SH-SY5Y (cell line): ENCODE results near the gene KRTAP22-1.

ENCODE experiments used
- GATA2 ChIP-seq: IDR thresholded peaks from 2 replicates; pipeline ENCODE4 v1.6.1; 2011; ENCODE audit warnings: mild to moderate bottlenecking, low read depth, low read length
- GATA3 ChIP-seq: IDR thresholded peaks from 2 replicates; pipeline ENCODE4 v1.6.1; 2011; ENCODE audit warnings: low read depth, mild to moderate bottlenecking, low read length, moderate library complexity

Gene KRTAP22-1

GRCh38 chr21:30605968-30606367 is 5.1 kb downstream of the KRTAP22-1 start:
- TF ChIP-seq GATA3 (no peak), GATA2 (no peak)

GRCh38 chr21:30612132-30612531 is 11.2 kb downstream of the KRTAP22-1 start:
- TF ChIP-seq GATA3 (no peak), GATA2 (no peak)

GRCh38 chr21:30613836-30614235 is 12.9 kb downstream of the KRTAP22-1 start, which contains the start of gene KRTAP6-1:
Gene KRTAP6-1, minus strand, starts transcription at chr21:30613930. Its CDS starts 26 bp downstream, at chr21:30613904.
- TF ChIP-seq GATA3 (no peak), GATA2 (no peak)

- TF ChIP-seq GATA2 = no peak
Observed at GRCh38 chr21:30615199-30615598, 14.3 kb downstream of the KRTAP22-1 start.

GRCh38 chr21:30616125-30616524 is 15.2 kb downstream of the KRTAP22-1 start, which contains the start of gene KRTAP20-1:
Gene KRTAP20-1, plus strand, starts transcription at chr21:30616425. Its CDS starts 30 bp downstream, at chr21:30616455.
- TF ChIP-seq GATA2 (no peak), GATA3 (no peak)

- TF ChIP-seq GATA2 (no peak), GATA3 (no peak)
Observed at GRCh38 chr21:30620080-30620479, 19.2 kb downstream of the KRTAP22-1 start.

GRCh38 chr21:30620522-30620921 is 19.6 kb downstream of the KRTAP22-1 start, which contains the start of gene KRTAP20-4:
Gene KRTAP20-4, plus strand, starts transcription at chr21:30620627.
- TF ChIP-seq GATA2 (no peak), GATA3 (no peak)

GRCh38 chr21:30623362-30623761 is 22.5 kb downstream of the KRTAP22-1 start:
- no peak for TF ChIP-seq GATA2
- no peak for TF ChIP-seq GATA3

GRCh38 chr21:30625449-30626165 is 24.7 kb downstream of the KRTAP22-1 start:
- TF ChIP-seq GATA2 = no peak
- TF ChIP-seq GATA3 = no peak

- TF ChIP-seq GATA3 = no peak
- TF ChIP-seq GATA2 = no peak
Observed at GRCh38 chr21:30628109-30628508, 27.2 kb downstream of the KRTAP22-1 start.

GRCh38 chr21:30629200-30629599 is 28.3 kb downstream of the KRTAP22-1 start:
- TF ChIP-seq GATA2 = no peak
- no peak for TF ChIP-seq GATA3

GRCh38 chr21:30634906-30635305 is 34.0 kb downstream of the KRTAP22-1 start, which contains the start of gene KRTAP20-2:
Gene KRTAP20-2, plus strand, starts transcription at chr21:30635206. Its CDS starts 58 bp downstream, at chr21:30635264.
- TF ChIP-seq GATA3 (no peak), GATA2 (no peak)

- TF ChIP-seq GATA2 = no peak
- TF ChIP-seq GATA3 = no peak
Observed at GRCh38 chr21:30638686-30639085, 37.8 kb downstream of the KRTAP22-1 start.

GRCh38 chr21:30642564-30642963 is 41.7 kb downstream of the KRTAP22-1 start, which contains the start of gene KRTAP20-3:
Gene KRTAP20-3, plus strand, starts transcription at chr21:30642864.
- TF ChIP-seq GATA3 = no peak
- TF ChIP-seq GATA2 = no peak

- TF ChIP-seq GATA2 = no peak
- TF ChIP-seq GATA3 = no peak
Observed at GRCh38 chr21:30646904-30647414, 46.1 kb downstream of the KRTAP22-1 start.
